Measurements from ENCODE around the gene PRKG1.

PRKG1 gene

DNA sequence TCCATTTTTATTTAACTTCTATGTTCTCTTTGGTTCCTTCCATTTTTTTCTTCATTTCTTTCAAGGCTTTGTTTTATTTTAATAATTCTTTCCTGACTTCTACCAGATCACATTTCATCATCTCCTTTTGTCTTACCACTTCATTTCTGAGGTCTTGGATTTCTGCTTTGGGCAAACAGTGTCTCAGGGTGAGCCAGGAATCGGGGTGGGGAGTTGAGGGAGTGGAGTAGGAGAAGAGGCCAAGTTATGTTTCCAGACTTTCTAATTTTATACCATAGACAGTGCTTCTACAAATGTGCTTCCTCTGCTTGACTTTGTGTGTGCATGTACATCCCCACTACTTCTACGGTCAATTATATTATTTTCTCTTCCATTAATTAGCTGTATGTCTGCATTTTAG lies 112.1 kb downstream of the PRKG1 start:
- no peak for TF ChIP-seq ZFX (IDR thresholded peaks at IDR 0.05; ENCODE audit: borderline replicate concordance)
- TF ChIP-seq, protein P1, sequence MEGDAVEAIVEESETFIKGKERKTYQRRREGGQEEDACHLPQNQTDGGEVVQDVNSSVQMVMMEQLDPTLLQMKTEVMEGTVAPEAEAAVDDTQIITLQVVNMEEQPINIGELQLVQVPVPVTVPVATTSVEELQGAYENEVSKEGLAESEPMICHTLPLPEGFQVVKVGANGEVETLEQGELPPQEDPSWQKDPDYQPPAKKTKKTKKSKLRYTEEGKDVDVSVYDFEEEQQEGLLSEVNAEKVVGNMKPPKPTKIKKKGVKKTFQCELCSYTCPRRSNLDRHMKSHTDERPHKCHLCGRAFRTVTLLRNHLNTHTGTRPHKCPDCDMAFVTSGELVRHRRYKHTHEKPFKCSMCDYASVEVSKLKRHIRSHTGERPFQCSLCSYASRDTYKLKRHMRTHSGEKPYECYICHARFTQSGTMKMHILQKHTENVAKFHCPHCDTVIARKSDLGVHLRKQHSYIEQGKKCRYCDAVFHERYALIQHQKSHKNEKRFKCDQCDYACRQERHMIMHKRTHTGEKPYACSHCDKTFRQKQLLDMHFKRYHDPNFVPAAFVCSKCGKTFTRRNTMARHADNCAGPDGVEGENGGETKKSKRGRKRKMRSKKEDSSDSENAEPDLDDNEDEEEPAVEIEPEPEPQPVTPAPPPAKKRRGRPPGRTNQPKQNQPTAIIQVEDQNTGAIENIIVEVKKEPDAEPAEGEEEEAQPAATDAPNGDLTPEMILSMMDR (IDR thresholded peaks at IDR 0.05): no peak

GRCh38 chr10:51188008-51188407 lies 113.7 kb downstream of the PRKG1 start:
- no peak overlapping the region for H3K27ac ChIP-seq
- TF ChIP-seq ZFX (IDR thresholded peaks at IDR 0.05; ENCODE audit: borderline replicate concordance): no peak
- TF ChIP-seq, protein P1 (IDR thresholded peaks at IDR 0.05): no peak

More for the DNA sequence above, 112.1 kb downstream of the PRKG1 start:
- H3K27ac ChIP-seq: no peak overlapping the region

DNA sequence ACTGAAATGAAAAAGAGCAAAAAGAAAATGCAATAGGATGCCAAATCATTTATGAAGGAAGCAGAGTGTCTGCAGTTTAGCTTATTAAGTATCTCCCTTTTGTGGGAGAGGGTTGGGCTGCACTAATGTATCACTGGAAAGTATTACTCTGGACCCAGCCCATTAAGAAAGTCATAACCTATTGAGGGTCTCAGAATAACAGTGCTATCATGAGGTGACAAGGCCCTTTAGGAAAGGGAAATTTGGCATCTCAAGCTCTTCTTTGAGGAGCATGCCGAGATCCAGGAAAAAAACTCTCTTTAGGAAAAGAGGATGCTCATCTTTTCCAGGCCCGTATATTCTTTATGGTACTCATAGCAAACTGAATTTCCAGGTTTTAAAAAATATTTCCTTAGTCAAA lies 114.6 kb downstream of the PRKG1 start:
- TF ChIP-seq, protein P1 (IDR thresholded peaks at IDR 0.05): no peak
- TF ChIP-seq ZFX (IDR thresholded peaks at IDR 0.05; ENCODE audit: borderline replicate concordance): no peak
- H3K27ac ChIP-seq: no peak overlapping the region

- TF ChIP-seq ZFX (IDR thresholded peaks at IDR 0.05; ENCODE audit: borderline replicate concordance): no peak
- TF ChIP-seq, protein P1 (IDR thresholded peaks at IDR 0.05): no peak
- no peak overlapping the region for H3K27ac ChIP-seq
These were observed 122.4 kb downstream of the PRKG1 start for GRCh38 chr10:51196508-51197175.

DNA sequence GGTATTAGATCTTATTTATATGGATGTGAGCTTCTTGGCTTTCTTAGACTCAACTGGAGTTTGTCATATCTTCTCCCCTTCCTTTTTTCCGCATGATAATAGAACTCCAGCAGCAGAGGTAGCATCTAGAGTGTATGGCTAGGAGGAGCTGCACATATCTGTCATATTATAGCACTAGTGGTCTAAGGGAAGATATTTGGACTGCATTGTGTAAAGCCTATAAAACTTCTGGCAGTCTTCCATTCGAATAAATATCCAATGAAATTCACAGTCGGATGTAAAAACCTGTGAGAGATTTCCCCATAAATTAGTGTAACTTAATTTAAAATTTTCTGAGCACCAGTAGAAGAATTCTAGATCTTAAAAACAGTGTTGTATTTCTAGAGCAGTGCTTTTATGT lies 123.9 kb downstream of the PRKG1 start:
- TF ChIP-seq ZFX (IDR thresholded peaks at IDR 0.05; ENCODE audit: borderline replicate concordance): no peak
- TF ChIP-seq, protein P1 (IDR thresholded peaks at IDR 0.05): no peak

DNA sequence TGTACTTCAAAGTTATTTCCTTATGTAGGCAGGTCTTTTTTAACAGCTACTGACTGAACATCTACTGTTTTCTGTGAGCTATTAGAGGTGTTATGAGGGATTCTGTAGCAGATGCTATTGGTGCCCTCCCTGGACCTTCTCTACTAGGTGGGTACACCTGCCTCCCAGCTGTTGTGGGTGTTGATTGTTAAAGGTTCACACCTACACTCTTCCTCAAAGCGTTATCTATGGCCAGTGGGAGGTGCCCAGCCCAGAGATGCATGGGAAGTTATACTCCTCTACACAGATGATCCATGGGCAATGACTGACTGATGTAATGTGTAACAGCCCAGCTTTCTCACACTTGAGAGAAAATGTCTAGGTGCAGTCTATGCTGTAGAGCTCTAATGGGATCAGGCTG lies 127.7 kb downstream of the PRKG1 start:
- no peak for TF ChIP-seq ZFX (IDR thresholded peaks at IDR 0.05; ENCODE audit: borderline replicate concordance)
- TF ChIP-seq, protein P1 (IDR thresholded peaks at IDR 0.05): no peak
- no peak overlapping the region for H3K27ac ChIP-seq

More for the DNA sequence above, 123.9 kb downstream of the PRKG1 start:
- no peak overlapping the region for H3K27ac ChIP-seq

DNA sequence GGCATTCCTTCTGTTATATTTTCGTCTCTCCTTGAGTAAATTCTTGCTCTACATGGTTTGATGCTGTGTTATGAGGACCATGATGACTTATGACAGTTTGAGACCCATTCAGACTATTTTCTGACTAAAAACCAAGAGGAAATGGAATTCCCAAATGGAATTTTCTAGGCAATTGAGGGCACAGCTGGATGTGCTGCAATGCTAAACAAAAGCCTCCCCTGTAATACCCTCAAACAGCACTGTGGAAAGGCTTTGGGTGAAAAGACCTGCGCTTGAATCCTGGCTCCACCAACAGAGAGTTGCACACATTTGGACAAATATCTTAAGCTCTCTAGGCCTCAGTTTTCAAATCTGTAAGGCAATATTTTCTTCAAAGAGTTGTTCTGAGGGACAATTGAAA lies 129.1 kb downstream of the PRKG1 start:
- H3K27ac ChIP-seq: no peak overlapping the region

More for the DNA sequence above, 129.1 kb downstream of the PRKG1 start:
- no peak for TF ChIP-seq ZFX (IDR thresholded peaks at IDR 0.05; ENCODE audit: borderline replicate concordance)
- TF ChIP-seq, protein P1 (IDR thresholded peaks at IDR 0.05): no peak
